ENCODE results near the gene VMP1. TPM values are rescaled to one million over a fixed set of nuclear protein-coding genes. Genes with fewer than 3 reads are reported as not detected.
"Not testable (repeated sequence)": the region's sequence is repeated elsewhere in the genome, so short reads cannot be mapped to it uniquely, and the experiment has no call there.

VMP1 gene
- total RNA-seq, 3 donors from 2014 or later = 128 to 138 (median 134) TPM

- no peaks in the 10 kb centered on the region for H3K9me3 Mint-ChIP-seq
- DNase-seq = no peak
Observed at GRCh38 chr17:59753522-59754467, 46.3 kb downstream of the VMP1 start.

DNA sequence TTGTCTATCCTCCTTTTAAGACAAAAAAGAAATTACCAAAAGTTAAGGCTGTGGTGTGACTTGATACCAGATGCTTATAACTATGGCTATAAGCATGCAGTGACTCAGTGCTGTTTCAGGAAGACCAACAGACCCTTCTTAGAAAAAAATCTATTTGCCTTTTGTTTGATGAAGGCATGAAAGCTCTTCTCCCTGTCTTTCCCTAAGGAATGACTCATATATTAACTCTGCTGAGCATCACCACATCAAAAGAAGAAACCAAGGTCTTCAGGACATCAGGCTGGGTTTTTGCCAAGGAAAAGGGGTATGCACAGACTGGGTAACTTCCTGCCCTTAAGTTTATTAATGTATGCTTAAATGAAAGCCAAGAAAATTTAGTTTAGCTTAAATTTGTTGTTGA lies 47.1 kb downstream of the VMP1 start:
- H3K9me3 Mint-ChIP-seq = peaks cover 2% of the 10 kb centered on the region
- DNase-seq = peak; percentile 44

More at GRCh38 chr17:59753522-59754467, 46.3 kb downstream of the VMP1 start:
- ATAC-seq = peak; percentile 53 to 59
- H3K4me1 Mint-ChIP-seq (ENCODE audit: low read depth) = peaks cover 57% of the 10 kb centered on the region
- H3K36me3 Mint-ChIP-seq (ENCODE audit: insufficient read depth) = peaks cover 11% of the 10 kb centered on the region
- H3K27me3 Mint-ChIP-seq (ENCODE audit: low read depth) = no peaks in the 10 kb centered on the region
- peak overlapping the region; percentile 70 for H3K4me3 Mint-ChIP-seq

DNA sequence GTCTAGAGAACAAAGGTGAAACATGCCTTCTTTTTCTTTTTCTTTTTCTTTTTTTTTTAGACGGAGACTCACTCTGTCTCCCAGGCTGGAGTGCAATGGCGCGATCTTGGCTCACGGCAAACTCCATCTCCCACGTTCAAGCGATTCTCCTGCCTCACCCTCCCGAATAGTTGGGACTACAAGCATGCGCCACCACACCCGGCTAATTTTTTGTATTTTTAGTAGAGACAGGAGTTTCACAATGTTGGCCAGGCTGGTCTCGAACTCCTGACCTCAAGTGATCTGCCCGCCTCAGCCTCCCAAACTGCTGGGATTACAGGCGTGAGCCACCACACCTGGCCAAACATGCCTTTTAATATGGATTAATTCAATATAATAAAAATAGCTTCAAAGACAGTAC lies 47.6 kb downstream of the VMP1 start:
- not testable (repeated sequence) for H3K27me3 Mint-ChIP-seq (ENCODE audit: low read depth); DNase-seq; ATAC-seq; H3K9me3 Mint-ChIP-seq
- Mint-ChIP-seq H3K4me1 (ENCODE audit: low read depth) (peaks cover 62% of the 10 kb centered on the region), H3K36me3 (ENCODE audit: insufficient read depth) (peaks cover 17% of the 10 kb centered on the region), H3K4me3 (peak overlapping the region; percentile 49)

More for the DNA sequence above, 47.1 kb downstream of the VMP1 start:
- H3K27me3 Mint-ChIP-seq (ENCODE audit: low read depth) = no peaks in the 10 kb centered on the region
- peaks cover 58% of the 10 kb centered on the region for H3K4me1 Mint-ChIP-seq (ENCODE audit: low read depth)
- ATAC-seq = peak; percentile 76 to 79
- H3K36me3 Mint-ChIP-seq (ENCODE audit: insufficient read depth) = peaks cover 14% of the 10 kb centered on the region
- H3K4me3 Mint-ChIP-seq = peak overlapping the region; percentile 70

GRCh38 chr17:59756236-59756818 lies 48.9 kb downstream of the VMP1 start:
- no peak for ATAC-seq
- Mint-ChIP-seq H3K36me3 (ENCODE audit: insufficient read depth) (peaks cover 17% of the 10 kb centered on the region), H3K4me1 (ENCODE audit: low read depth) (peaks cover 68% of the 10 kb centered on the region)

DNA sequence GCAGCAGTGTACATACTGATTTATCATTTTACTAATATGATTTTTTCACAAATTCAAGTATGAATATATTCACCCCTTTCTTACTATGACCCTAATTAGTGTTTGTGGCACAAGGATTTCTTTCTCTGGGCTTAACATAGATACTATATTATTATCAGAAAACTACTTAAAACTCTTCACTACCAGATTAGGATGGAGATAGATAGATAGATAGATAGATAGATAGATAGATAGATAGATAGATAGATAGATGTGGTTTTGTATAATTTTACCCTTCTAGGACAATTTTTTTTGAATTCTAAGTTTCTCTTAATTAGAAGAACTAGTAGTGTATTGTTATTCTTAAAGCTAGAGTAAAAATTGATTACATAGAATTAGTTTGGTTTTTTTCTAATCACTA lies 49.6 kb downstream of the VMP1 start:
- H3K36me3 Mint-ChIP-seq (ENCODE audit: insufficient read depth) = peaks cover 20% of the 10 kb centered on the region
- peaks cover 4% of the 10 kb centered on the region for H3K9me3 Mint-ChIP-seq
- H3K4me1 Mint-ChIP-seq (ENCODE audit: low read depth) = peaks cover 71% of the 10 kb centered on the region
- ATAC-seq (no peak), DNase-seq (no peak)
- H3K27me3 Mint-ChIP-seq (ENCODE audit: low read depth) = no peaks in the 10 kb centered on the region
- H3K4me3 Mint-ChIP-seq = no peak overlapping the region

More at GRCh38 chr17:59756236-59756818, 48.9 kb downstream of the VMP1 start:
- DNase-seq = no peak
- Mint-ChIP-seq H3K9me3 (peaks cover 4% of the 10 kb centered on the region), H3K4me3 (no peak overlapping the region), H3K27me3 (ENCODE audit: low read depth) (no peaks in the 10 kb centered on the region)

DNA sequence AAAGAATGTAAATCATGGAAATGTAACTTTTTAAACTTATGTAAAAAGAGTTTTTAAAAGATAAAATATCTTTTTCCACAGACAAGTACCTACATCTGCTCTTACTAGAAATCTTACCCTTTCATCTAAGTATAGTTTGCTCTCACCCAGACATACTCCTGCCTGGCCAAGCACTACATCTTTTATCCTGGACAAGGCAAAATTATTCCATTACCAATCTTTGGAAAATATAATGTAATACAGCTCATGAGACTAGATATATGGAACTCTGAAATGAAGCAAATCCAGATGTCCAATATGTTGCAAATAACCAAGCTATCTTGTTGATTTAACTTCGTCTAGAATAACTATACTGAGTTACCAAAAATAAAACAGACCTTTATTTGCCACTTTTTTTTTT lies 50.0 kb downstream of the VMP1 start:
- Mint-ChIP-seq H3K4me1 (ENCODE audit: low read depth) (peaks cover 68% of the 10 kb centered on the region), H3K36me3 (ENCODE audit: insufficient read depth) (peaks cover 20% of the 10 kb centered on the region)

GRCh38 chr17:59757881-59758385 lies 50.5 kb downstream of the VMP1 start:
- no peaks in the 10 kb centered on the region for H3K27me3 Mint-ChIP-seq (ENCODE audit: low read depth)
- H3K4me1 Mint-ChIP-seq (ENCODE audit: low read depth) = peaks cover 67% of the 10 kb centered on the region
- peaks cover 20% of the 10 kb centered on the region for H3K36me3 Mint-ChIP-seq (ENCODE audit: insufficient read depth)
- ATAC-seq (no peak), DNase-seq (no peak)
- H3K9me3 Mint-ChIP-seq = peaks cover 4% of the 10 kb centered on the region
- no peak overlapping the region for H3K4me3 Mint-ChIP-seq

More for the DNA sequence above, 50.0 kb downstream of the VMP1 start:
- peaks cover 4% of the 10 kb centered on the region for H3K9me3 Mint-ChIP-seq
- no peak for ATAC-seq
- H3K4me3 Mint-ChIP-seq = no peak overlapping the region
- DNase-seq = no peak
- H3K27me3 Mint-ChIP-seq (ENCODE audit: low read depth) = no peaks in the 10 kb centered on the region

DNA sequence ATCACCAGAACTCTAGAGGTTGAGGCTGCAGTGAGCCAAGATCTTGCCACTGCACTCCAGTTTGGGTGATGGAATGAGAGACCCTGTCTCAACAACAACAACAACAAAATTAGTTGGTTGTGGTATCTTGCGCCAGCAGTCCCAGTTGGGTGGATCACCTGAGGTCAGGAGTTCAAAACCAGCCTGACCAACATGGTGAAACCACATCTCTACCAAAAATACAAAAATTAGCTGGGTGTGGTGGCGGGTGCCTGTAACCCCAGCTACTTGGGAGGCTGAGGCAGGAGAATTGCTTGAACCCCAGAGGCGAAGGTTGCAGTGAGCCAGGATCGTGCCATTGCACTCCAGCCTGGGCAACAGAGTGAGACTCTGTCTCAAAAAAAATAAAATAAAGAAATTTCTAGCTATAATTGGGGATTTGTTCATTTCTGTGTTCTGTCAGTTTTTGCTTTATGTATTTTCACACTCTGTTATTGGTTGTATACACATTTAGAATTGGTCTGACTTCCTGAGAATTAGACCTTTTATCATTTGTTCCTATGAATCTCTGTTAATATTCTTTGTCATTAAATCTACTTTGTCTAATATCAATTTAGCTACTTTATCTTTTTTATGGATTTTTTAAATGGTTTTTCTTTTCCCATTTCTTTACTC lies 51.7 kb downstream of the VMP1 start:
- not testable (repeated sequence) for H3K27me3 Mint-ChIP-seq (ENCODE audit: low read depth); DNase-seq; H3K9me3 Mint-ChIP-seq; ATAC-seq; H3K4me3 Mint-ChIP-seq
- peaks cover 64% of the 10 kb centered on the region for H3K4me1 Mint-ChIP-seq (ENCODE audit: low read depth)
- peaks cover 20% of the 10 kb centered on the region for H3K36me3 Mint-ChIP-seq (ENCODE audit: insufficient read depth)

DNA sequence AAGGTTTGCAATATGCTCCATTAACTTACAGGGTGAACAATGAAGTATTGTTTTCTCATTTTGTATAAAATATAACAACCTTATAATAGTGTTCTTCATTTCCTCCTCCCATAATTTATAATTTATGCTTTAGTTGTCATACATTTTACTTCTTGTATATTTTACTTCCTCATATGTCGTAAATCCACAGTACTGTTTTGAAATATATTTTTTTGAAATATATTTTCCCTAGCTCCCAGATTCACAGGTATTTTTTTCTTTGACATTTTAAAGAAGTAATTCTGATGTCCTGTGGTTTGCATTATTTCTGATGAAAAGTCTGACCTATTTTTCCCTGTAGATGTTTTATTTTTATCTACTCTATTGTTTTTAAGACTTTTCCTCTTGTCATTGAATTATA lies 52.7 kb downstream of the VMP1 start:
- H3K4me3 Mint-ChIP-seq = no peak overlapping the region

GRCh38 chr17:59761385-59762048 lies 54.1 kb downstream of the VMP1 start:
- no peak for ATAC-seq
- DNase-seq = no peak
- H3K27me3 Mint-ChIP-seq (ENCODE audit: low read depth) = no peaks in the 10 kb centered on the region
- peaks cover 55% of the 10 kb centered on the region for H3K4me1 Mint-ChIP-seq (ENCODE audit: low read depth)
- H3K36me3 Mint-ChIP-seq (ENCODE audit: insufficient read depth) = peaks cover 31% of the 10 kb centered on the region
- peak overlapping the region; percentile 60 for H3K4me3 Mint-ChIP-seq
- H3K9me3 Mint-ChIP-seq = peaks cover 4% of the 10 kb centered on the region

More for the DNA sequence above, 52.7 kb downstream of the VMP1 start:
- ATAC-seq (no peak), DNase-seq (no peak)
- peaks cover 63% of the 10 kb centered on the region for H3K4me1 Mint-ChIP-seq (ENCODE audit: low read depth)
- H3K9me3 Mint-ChIP-seq = peaks cover 4% of the 10 kb centered on the region
- H3K27me3 Mint-ChIP-seq (ENCODE audit: low read depth) = no peaks in the 10 kb centered on the region
- H3K36me3 Mint-ChIP-seq (ENCODE audit: insufficient read depth) = peaks cover 26% of the 10 kb centered on the region

DNA sequence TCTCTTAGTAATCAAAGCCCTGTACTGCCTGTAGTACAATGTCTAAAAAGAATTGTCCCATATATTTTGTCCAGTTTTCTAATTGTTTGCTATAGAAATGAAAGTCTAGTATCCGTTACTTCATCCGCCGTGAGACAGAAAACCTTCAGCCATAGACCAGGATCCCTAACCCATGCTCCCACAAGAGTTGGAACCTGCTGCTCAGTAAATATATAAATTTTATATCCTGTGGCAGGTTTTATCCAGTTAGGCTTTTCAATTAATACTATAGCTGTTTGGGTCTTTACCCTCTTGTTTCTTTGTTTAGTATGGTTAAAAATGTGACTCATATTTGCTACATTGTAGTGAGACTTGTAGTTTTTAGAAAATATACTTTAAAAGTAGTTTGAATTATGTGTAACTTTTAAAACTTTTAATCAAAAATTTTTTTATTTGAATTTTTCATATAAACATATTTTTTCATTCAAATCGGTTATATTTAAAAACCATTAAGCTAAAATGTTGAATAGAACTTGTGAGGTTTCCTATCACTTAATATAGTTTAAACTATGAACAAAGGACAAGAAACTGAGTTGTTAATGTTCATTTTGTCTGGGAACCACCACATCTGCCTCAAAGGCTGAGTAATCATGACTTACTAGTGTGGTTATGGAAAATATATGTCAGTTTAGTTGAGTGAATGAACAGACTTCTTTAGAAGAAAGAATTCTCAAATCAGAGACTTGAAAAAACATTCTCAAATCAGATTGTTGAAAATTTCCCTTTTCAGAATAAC lies 54.8 kb downstream of the VMP1 start:
- DNase-seq (no peak), ATAC-seq (peak; percentile 79 to 86)
- Mint-ChIP-seq H3K27me3 (ENCODE audit: low read depth) (no peaks in the 10 kb centered on the region), H3K36me3 (ENCODE audit: insufficient read depth) (peaks cover 29% of the 10 kb centered on the region), H3K4me1 (ENCODE audit: low read depth) (peaks cover 49% of the 10 kb centered on the region), H3K9me3 (peaks cover 4% of the 10 kb centered on the region), H3K4me3 (peak overlapping the region; percentile 68)

- peak in 1 of 2 donors; percentile 17 for ATAC-seq
- Mint-ChIP-seq H3K27me3 (ENCODE audit: low read depth) (no peaks in the 10 kb centered on the region), H3K36me3 (ENCODE audit: insufficient read depth) (peaks cover 29% of the 10 kb centered on the region), H3K4me3 (peak overlapping the region; percentile 68), H3K9me3 (peaks cover 4% of the 10 kb centered on the region), H3K4me1 (ENCODE audit: low read depth) (peaks cover 46% of the 10 kb centered on the region)
- no peak for DNase-seq
Observed at GRCh38 chr17:59762824-59763374, 55.4 kb downstream of the VMP1 start.

- H3K9me3 Mint-ChIP-seq = peaks cover 4% of the 10 kb centered on the region
- DNase-seq = no peak
- no peaks in the 10 kb centered on the region for H3K27me3 Mint-ChIP-seq (ENCODE audit: low read depth)
- peaks cover 42% of the 10 kb centered on the region for H3K4me1 Mint-ChIP-seq (ENCODE audit: low read depth)
- H3K4me3 Mint-ChIP-seq = no peak overlapping the region
- H3K36me3 Mint-ChIP-seq (ENCODE audit: insufficient read depth) = peaks cover 26% of the 10 kb centered on the region
- ATAC-seq = peak in 1 of 2 donors; percentile 13
Observed at GRCh38 chr17:59763861-59764260, 56.4 kb downstream of the VMP1 start.
